HG03066 (cell line): ENCODE data around the gene DOCK1.
"Not testable (repeated sequence)": the region's sequence is repeated elsewhere in the genome, so short reads cannot be mapped to it uniquely, and the experiment has no call there.

Experiments used
- ATAC-seq: cut with Tn5 transposase; IDR thresholded peaks from one replicate; pipeline ENCODE4 v1.9.1; 2021; ENCODE audit warnings: low read depth; ENCODE audit not compliant: unreplicated experiment

DOCK1 gene

DNA sequence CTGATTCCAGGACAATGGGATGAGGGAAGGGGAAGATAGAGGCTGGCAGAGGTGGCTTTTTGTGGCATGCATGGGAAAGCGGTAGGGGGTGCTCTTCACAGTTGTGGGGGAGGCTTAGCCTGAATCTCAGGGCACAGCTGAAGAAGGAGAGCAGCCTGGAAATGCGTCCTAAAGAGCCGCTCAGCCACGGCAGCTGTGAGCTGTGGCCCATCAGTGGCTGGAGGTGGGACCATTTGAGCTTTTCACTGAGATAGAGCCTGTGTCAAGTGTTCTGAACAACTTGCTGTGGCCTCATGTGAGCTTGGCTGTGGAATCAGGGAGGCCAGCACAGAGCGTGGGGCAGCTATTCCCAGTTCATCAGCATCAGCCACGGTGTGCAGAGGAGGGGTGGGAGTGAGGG lies 391.5 kb downstream of the DOCK1 start:
- no peak for ATAC-seq

DNA sequence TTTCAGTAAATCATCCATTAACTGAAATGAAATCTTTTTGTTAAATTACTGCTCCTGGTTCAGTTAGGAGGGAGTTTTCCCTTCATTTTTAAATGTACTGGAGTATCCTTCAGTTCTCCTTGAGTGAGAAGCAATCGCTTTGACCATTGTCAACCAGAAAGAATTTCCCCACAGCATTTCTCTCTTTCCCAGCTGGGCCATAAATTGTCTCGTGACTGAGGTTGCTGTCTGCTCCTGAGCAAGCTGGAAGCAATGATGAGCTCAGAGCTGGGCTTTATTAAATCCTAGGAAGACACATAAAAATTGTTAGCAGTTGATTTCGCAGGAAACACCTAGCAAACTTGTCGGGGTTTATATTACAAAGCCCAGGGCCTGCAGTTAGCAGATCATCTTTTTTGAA lies 393.2 kb downstream of the DOCK1 start:
- ATAC-seq, result no peak

DNA sequence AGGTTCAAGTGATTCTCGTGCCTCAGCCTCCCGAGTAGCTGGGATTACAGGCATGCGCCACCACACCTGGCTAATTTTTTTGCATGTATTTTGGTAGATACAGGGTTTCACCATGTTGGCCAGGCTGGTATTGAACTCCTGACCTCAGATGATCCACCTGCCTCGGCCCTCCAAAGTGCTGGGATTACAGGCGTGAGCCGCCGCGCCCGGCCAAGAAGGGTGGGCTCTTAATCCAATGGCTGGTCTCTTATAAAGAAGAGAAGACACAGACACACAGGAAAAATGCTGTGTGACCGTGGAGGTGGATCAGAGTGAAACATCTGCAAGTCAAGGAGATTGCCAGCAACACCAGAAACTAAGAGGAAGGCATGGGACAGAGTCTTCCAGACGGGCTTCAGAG lies 394.0 kb downstream of the DOCK1 start:
- not testable (repeated sequence) for ATAC-seq

DNA sequence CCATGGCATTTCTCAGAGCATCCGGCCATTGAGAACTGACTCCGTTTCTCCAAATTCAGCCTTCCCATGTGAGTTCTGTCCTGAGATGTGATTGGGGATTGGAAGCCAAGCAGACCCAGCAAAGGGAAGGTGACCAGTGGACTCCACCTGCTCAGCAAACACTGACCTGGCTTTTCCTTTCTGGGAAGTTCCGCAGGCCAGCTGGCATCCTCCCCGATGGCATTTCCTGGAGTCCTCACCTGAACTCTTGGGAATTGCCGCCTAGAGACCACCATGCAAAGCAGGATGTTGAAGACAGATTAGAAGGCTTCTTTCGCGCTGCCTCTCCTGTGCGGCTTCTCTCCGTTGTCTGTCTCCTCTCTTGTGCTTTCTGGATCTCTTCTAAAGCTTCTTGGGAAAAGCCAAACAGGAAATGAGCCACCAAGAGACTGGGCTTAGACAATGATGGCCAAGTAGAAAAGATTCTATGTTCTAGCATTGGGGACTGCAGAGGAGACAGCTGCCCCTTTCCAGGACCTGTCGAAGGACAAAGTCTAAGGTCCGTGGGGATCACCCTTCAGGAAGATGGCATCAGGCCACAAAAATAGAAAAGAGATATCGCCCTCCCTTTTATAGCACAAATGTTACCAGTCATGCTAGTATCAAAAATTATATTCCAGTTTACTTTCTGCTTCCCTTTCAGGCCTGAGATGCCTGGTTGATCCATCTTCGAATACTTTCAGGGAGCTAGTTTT lies 394.9 kb downstream of the DOCK1 start:
- ATAC-seq, result no peak

DNA sequence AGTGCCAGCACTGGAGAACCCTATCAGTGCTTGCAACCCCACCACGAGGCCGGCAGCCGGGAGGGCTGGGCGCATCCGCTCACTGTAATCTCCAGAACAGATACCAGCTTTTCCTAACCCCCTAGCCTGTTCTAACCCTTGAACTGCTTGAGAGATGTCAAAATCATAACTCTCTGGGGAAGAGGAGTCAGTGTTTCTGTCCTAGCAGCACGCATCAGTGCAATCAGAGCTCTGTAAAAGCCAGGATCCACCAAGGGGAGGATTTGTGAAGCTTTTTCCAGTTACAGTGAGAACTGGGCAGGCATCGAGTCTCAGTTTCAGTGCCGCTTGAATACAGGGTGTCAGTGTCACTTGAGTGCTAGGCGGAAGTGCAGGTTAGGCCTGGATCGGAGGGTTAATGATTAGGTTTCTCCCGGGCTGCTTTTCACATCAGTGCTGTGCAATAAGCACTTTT lies 395.7 kb downstream of the DOCK1 start:
- no peak for ATAC-seq

DNA sequence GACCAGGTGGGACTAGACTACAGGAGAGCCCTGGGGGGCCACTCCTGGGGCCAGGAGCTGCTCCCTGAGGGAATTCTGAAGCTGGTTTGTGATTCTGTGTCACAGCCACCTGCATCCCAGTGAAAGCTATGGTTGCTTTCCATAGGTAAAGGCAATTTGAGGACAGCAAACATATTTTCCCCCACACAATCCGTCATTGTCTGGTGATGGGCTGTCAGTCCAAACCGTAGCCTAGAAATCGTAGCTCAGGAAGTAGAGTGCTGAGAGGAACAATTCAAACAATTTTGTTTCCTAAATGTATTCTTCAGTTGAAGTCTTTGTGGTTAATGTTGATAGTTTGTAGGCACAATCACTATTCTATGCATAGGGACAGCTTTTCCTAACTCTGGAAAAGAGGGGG lies 397.1 kb downstream of the DOCK1 start:
- no peak for ATAC-seq

DNA sequence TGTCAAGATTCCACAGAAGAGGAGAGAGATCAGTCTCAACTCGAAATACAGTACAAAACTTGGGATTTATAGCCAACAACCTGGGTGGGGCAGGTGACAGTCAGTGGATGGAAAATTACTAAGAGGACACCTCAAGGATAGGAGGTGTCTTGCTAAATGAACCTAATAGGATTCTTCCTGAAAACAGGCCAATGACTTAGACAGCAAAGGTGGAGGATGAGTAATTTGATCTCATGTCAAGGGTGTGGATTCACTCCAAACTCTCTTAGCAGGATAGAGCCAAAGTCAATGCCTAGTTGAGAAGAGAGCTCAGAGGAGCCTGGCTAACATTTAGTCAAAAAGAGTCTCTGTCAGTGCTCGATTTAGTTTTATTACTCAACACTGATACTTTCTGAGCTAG lies 397.9 kb downstream of the DOCK1 start:
- ATAC-seq, result no peak

DNA sequence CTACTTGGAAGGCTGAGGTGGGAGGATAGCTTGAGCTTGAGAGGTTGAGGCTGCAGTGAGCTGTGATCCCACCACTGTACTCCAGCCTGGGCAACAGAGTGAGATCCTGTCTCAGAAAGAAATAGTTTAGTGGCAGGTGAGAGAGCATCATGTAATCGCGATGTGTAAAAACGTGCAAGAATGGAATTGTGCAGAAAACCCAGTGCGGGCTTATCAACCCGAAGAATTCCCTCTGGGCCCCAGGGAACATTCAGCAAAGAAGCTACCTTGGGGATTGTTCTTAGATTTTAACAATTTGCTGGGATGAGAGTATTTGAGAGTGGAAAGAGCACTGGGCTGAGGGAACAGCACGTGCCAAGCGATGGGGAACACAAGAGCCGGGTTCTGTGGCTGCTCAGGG lies 398.5 kb downstream of the DOCK1 start:
- no peak for ATAC-seq

DNA sequence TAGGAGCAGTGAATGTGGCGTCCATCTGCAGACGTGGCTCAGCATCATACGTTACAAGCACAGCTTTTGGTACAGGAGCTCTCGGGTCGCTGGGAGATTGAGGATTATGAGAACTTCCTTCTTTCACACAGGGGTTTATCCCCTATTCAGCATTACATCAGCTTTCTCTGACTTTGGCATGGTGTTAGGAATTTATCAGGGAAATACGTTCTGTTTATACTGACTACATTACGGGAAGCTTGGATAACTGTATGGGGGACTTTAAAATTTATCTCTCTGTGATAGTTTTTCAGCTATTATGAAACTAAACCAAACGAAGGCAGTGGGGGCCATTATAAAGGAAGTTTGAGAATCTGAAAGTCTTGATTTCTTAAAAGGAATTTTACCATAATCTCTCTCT lies 401.3 kb downstream of the DOCK1 start:
- no peak for ATAC-seq

DNA sequence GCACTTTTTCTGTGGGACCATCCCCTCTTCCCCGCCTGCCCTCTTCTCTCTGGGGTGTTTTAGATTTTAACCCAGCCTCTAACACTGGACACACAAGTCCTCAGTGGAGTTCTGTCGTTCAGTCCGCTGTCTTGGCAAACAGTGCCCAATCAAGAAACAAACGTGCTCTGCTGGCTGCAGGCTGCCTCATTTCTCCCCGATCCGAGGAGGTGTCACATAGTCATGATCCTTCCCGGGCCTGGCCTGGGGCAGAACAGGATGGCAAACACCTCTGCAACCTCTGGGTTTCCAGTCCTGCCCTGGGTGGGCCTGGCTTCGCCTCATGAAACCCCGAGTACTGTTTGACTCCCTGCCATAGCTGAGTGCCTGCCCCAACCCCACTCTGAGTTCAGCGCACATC lies 402.1 kb downstream of the DOCK1 start:
- ATAC-seq, result no peak

DNA sequence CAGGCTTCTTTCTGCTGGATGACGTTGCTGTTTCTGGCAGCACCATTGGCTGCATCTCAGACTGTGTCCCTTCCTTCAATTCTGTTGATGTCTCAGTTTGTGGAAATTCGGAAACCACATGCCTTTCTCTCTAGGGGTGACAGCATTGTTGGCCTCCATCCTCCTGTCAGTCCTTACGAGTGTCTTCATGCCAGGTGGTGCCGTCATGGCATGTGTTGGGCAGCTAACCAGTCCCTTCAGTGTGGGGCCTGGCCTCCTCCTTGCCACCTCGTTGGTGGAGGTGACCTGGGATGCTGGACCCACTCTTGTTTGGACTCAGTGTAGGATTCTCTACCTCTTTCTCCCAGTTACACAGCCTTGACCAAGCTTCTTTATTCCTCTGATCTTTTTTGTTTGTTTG lies 402.8 kb downstream of the DOCK1 start:
- ATAC-seq, result no peak

DNA sequence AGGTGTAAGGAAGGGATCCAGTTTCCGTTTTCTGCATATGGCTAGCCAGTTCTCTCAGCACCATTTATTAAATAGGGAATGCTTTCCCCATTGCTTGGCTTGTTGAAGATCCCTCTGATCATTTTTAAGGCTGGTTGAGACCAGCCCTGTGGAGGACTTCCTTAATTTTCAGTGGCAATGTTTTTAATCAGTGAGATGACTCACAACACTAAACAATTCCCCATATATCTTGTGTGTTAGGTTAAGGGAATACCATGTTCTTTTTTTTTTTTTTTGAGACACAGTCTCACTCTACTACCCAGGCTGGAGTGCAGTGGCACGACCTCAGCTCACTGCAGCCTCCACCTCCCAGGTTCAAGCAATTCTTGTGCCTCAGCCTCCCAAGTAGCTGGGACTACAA lies 404.4 kb downstream of the DOCK1 start:
- ATAC-seq, result not testable (repeated sequence)

DNA sequence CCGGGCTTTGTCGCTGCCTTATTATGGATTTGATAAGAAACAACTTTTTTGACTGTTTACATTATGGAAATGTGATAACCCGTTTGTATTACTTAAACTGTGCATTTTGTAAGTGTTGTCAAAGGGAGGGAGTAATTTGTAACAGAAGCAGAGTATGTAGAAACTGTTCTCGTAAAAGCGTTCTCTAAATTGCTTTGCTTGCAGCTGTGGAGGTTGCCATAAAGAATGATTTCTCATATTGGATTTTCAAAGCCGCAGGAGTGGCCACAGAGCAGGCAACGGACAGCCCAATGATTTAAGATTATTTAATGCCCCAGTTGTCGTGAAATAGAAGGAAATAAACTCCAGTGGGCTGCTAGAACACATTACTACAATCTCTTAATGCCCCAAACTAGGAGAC lies 405.2 kb downstream of the DOCK1 start:
- ATAC-seq, result no peak

DNA sequence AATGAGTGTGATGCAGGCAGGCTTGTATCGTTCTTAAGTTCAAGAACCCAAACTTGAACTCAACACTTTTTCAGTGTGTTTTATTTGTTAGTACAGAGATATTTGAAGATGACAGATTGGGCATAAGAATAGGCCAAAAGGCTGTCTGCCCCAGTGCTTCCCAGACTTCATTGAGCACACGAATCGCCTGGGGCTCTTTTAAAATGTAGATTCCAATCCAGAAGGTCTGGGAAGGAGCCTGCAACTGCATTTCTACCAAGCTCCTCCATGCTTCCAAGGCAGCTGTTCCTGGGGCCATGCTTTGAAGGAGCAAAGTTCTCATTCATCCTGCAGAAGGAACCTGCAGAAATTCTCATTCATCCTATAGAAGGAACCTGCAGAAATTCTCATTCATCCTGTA lies 405.7 kb downstream of the DOCK1 start:
- ATAC-seq, result no peak

DNA sequence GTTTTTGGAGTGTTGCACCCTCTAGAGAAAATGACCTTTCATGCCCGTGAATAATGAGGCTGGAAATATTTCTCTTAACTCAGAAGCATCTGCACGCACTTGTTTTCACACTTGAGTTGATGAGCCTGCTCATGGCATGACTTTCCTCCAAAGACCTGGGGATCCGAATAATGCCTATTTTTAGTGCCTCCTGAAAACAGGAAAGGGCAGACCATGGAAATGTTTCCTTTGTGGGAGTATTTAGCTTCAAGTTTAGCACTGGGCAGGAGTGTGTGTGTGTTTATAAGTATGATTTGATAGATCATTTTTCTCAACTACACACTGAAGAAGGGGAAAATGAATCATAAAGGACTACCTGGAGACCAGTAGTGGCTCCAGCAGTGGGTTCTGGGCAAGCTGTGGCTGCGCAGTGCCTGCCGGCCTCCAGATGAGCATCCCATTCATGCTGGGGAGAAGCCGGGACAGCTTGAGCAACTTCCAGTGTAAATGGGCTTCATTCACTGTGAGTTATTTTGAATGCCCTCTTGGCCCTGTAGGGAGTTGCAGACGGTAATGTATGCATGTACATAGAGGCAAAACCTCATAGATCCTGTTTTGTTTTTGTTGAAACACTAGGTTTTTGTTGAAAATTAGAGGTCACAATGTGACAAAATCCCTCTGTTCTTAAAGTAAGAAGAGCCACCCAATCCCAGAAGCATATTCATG lies 408.9 kb downstream of the DOCK1 start:
- ATAC-seq, result no peak

DNA sequence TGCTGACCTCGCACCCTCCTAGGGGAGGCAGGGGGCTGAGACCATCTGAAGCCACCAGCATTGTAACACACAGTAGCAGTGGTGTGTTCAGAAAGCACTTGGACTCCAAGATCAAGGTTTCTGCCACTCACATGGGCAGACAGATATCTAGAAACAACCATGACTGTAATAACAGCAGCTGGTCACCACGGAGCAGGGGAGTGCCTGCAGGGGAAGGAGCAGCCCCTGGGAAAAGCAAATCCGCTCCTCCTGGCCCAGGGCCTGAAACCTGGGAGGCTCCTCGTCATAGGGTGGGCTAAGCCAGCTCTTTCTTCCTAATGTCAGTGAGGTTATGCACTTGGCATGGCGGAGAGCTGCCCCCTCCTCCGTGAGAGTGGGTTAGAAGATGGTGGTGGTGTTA lies 409.6 kb downstream of the DOCK1 start:
- no peak for ATAC-seq

DNA sequence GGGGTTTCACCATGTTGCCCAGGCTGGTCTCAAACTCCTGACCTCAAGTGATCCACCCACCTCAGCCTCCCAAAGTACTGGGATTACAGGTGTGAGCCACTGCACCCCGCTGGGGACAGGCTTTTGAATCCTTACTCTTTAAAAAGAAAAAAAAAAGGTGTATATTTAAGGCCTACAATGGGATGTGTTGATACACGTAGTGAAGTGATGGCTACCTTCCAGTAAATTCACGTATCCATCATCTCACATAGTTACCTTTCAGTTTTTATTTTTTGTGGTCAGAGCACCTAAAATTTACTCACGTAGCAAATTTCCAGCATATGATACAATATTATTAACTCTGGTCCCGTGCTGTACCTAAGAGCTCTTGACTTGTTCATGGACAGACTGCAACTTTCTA lies 410.7 kb downstream of the DOCK1 start:
- no peak for ATAC-seq

DNA sequence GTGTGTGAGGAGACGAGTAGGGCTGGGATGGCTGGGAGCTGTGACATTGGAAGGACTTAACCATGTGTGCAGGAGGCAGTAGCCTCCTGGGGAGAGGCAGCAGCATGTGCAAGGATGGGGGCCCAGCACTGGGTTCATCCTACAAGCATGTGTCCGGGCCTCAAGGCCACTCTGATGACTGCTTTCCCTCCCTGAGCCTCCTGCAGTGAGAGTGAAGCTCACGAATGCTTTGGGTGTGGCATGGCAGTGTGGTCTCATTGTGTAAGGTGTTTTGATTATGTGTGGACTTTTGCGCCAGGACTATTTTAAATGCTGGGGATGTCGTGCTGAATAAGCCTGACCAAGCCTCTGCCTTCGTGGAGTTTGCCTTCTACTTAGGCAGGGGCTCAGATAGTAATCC lies 413.2 kb downstream of the DOCK1 start:
- no peak for ATAC-seq

DNA sequence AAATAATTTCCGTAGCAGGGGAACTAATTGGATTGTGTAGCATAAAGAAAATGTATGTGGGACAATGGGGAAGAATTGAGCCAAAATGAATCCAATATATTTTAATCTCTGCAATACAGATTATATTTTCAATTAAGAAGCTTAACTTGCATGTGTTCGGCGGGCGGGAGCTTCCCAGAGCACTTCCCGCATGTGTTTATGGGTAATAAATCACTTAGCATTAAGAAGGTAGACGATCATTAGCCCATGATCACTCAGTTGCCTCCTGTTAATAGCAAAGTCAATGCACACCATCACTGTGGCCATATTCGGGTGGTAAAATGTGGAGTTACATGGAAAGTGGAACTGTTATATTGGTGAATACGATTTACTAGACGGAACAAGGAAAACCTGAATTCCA lies 414.0 kb downstream of the DOCK1 start:
- ATAC-seq, result no peak

DNA sequence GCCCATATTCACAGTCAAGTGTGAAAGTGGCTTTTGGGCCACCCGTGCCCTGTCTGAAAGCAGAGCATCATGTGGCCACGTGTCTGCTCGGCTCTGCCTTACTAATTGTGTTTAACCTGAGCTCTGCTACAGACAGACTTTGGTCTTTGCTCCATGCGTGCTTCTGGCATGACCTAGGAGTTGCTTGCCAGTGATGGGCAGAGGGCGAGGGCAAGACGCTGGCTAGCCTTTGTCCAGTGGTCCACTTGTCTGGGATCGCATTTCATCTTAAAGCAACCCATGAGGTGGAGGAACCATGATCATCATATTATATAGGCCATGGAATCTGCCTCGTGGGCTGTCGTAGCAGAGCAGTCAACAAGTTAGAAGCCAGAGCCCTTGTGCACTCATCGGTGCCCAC lies 414.5 kb downstream of the DOCK1 start:
- no peak for ATAC-seq

DNA sequence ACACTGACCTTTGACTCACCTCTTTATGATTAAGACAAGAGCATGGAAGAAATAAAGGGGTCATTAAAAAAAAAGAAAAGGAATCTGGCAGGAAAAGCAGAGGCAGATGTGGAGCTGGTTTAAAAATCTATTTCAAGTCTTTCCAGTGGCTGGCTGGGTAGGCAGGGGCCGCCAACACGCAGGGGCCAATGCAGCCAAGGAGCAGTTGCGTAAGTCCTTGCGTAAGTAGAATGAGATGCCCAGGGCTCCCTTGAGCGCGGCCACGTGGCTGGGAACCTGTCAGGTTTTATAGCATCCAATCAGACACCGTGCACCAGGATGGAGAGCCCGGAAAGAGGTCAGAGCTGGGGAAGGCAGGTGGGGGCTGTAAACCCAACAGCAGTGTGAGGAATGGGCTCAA lies 414.9 kb downstream of the DOCK1 start:
- no peak for ATAC-seq

DNA sequence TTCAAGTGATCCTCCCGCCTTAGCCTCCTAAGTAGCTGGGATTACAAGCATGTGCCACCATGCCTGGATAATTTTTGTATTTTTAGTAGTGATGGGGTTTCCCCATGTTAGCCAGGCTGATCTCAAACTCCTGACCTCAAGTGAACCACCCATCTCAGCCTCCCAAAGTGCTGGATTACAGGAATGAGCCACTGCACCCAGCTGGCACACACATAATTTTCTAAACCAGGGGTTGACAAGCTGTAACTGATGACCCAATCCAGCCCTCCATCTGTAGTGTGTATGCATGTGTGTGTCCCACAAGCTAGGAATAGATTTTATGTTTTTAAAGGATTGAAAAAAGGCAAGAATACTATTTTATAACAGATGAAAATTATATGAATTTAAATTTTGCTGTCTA lies 417.1 kb downstream of the DOCK1 start:
- ATAC-seq, result no peak
